Heart left ventricle (tissue), 13 donors: ENCODE data around the gene TIAM2.

Experiments
- CTCF ChIP-seq, 12 donors: fragments of 200-600 bp; sonication (generic) in 4 of 12; IDR thresholded peaks; one replicate each; pipeline versions ENCODE4 v1.5.0 to v1.8.0; 2018 to 2022; ENCODE audit warnings: antibody characterized with exemption in 12 of 12, mild to moderate bottlenecking in 5 of 12
- POLR2A ChIP-seq, 2 donors: fragments of 450-650 bp; IDR thresholded peaks; one replicate each; pipeline ENCODE4 v1.6.1; 2017; ENCODE audit warnings: antibody characterized with exemption in 2 of 2, mild to moderate bottlenecking in 2 of 2, moderate library complexity in 2 of 2
- donor health status: ischemic (EF 13 %, LVEDD 7.1; RV severe dilation, severe dysfunction).
- donor health status: DM: no; HTN: yes; CAD: no.
- donor health status: DM: no; HTN: no; CAD: no.
- donor health status: ischemic (EF 25% LVEDD 6.9; RV normal size, moderate dysfunction).
- donor health status: ischemic (EF 25% LVEDD 5.7; RV mildly dilated, moderate dysfunction).
- donor health status: ischemic (EF 35%, LVEDD 5.7; RV mildly dilated, moderate dysfunction).
- donor health status: nonischemic (EF 11% LVEDD 7.7; RV severe dilation, severe dysfunction).
- donor health status: DM: yes; HTN: yes; CAD: no.
- donor health status: PGD.
- donor health status: ischemic (EF 29% LVEDD 5.4; RV normal size, mild dysfunction).
- donor health status: nonischemic (EF 23%, LVEDD 6.1; RV moderate dilation, normal function).

- TF ChIP-seq POLR2A (IDR thresholded peaks at IDR 0.05) (no peak), CTCF (IDR thresholded peaks at IDR 0.05) (no peak)
Observed at GRCh38 chr6:155040901-155041650, 46.0 kb downstream of the TIAM2 start.
